Smooth muscle cell of the umbilical artery (primary cell): ENCODE data around the gene PPP1CA. TPM values are rescaled to one million over a fixed set of nuclear protein-coding genes. Genes with fewer than 3 reads are reported as not detected.

Source experiments
- total RNA-seq: library from RNA; depleted of rRNA; stranded (reverse); fragments of >200 nt; gene quantifications from 2 replicates; pipeline ENCODE4 v1.2.3, GENCODE V29; 2014

PPP1CA gene
- 92.3 and 121 TPM in 2 replicates for total RNA-seq

GRCh38 chr11:67401495-67402191, at the start of gene PPP1CA:
Gene PPP1CA, minus strand, starts transcription at chr11:67401858. Its CDS starts 76 bp downstream, at chr11:67401782.

GRCh38 chr11:67437082-67437808, 35.6 kb upstream of the PPP1CA start, which contains the start of gene PTPRCAP:
Gene PTPRCAP, minus strand, starts transcription at chr11:67437682. Its CDS starts 63 bp downstream, at chr11:67437619.

GRCh38 chr11:67428052-67429001, 26.7 kb upstream of the PPP1CA start, which contains the start of gene RPS6KB2:
Gene RPS6KB2, plus strand, starts transcription at chr11:67428494. Its CDS starts 52 bp downstream, at chr11:67428546.

GRCh38 chr11:67415501-67416304, 14.0 kb upstream of the PPP1CA start, which contains the start of gene CARNS1:
Gene CARNS1, plus strand, starts transcription at chr11:67415678. Its CDS starts 522 bp downstream, at chr11:67416200.

GRCh38 chr11:67391304-67392182, 10.1 kb downstream of the PPP1CA start, which contains the start of gene RAD9A:
Gene RAD9A, plus strand, starts transcription at chr11:67391986. Its CDS starts 59 bp downstream, at chr11:67392045.

GRCh38 chr11:67372993-67373647, 28.5 kb downstream of the PPP1CA start, which contains the start of gene CLCF1:
Gene CLCF1, minus strand, starts transcription at chr11:67373598. Its CDS starts 59 bp downstream, at chr11:67373539.

GRCh38 chr11:67353317-67354074, 48.2 kb downstream of the PPP1CA start, which contains the start of gene POLD4:
Gene POLD4, minus strand, starts transcription at chr11:67353546. Its CDS starts 147 bp downstream, at chr11:67353399.

Other genes starting within 250 kb of the PPP1CA start
- 24.6 and 33.1 TPM in 2 replicates for gene GRK2, start 135.4 kb downstream of the PPP1CA start, total RNA-seq
- 39.8 and 50.2 TPM in 2 replicates for gene ANKRD13D, start 112.6 kb downstream of the PPP1CA start, total RNA-seq
- 13.1 and 18.6 TPM in 2 replicates for gene SSH3, start 98.3 kb downstream of the PPP1CA start, total RNA-seq
- gene POLD4, start 48.3 kb downstream of the PPP1CA start, total RNA-seq, result 44.2 and 48.7 TPM in 2 replicates
- 1.8 and 4.2 TPM in 2 replicates for gene CLCF1, start 28.3 kb downstream of the PPP1CA start, total RNA-seq
- 5.2 and 7.4 TPM in 2 replicates for gene RAD9A, start 9.9 kb downstream of the PPP1CA start, total RNA-seq
- gene TBC1D10C, start 2.2 kb upstream of the PPP1CA start, total RNA-seq, result not detected in 2 replicates
- 0.30 and 0.51 TPM in 2 replicates for gene CARNS1, start 13.8 kb upstream of the PPP1CA start, total RNA-seq
- gene RPS6KB2, start 26.6 kb upstream of the PPP1CA start, total RNA-seq, result 34.6 and 38.0 TPM in 2 replicates
- 0.42 TPM in 1 of 2 replicates, not detected in the other for gene PTPRCAP, start 35.8 kb upstream of the PPP1CA start, total RNA-seq
- 123 and 144 TPM in 2 replicates for gene CORO1B, start 41.6 kb upstream of the PPP1CA start, total RNA-seq
- gene GPR152, start 50.9 kb upstream of the PPP1CA start, total RNA-seq, result not detected in 2 replicates
- not detected in 2 replicates for gene CABP4, start 53.5 kb upstream of the PPP1CA start, total RNA-seq
- 38.1 and 38.6 TPM in 2 replicates for gene TMEM134, start 67.4 kb upstream of the PPP1CA start, total RNA-seq
- gene AIP, start 81.2 kb upstream of the PPP1CA start, total RNA-seq, result 51.1 and 80.2 TPM in 2 replicates
- gene PITPNM1, start 103.5 kb upstream of the PPP1CA start, total RNA-seq, result 17.8 and 31.0 TPM in 2 replicates
- 18.4 and 25.8 TPM in 2 replicates for gene CDK2AP2, start 106.3 kb upstream of the PPP1CA start, total RNA-seq
- gene CABP2, start 121.6 kb upstream of the PPP1CA start, total RNA-seq, result not detected in 2 replicates
- 647 and 1,272 TPM in 2 replicates for gene GSTP1, start 182.0 kb upstream of the PPP1CA start, total RNA-seq
- 127 and 147 TPM in 2 replicates for gene NDUFV1, start 205.1 kb upstream of the PPP1CA start, total RNA-seq
- 4.5 and 5.3 TPM in 2 replicates for gene NUDT8, start 228.1 kb upstream of the PPP1CA start, total RNA-seq
- gene TBX10, start 237.9 kb upstream of the PPP1CA start, total RNA-seq, result not detected in 2 replicates
- gene ACY3, start 248.9 kb upstream of the PPP1CA start, total RNA-seq, result not detected in 2 replicates